ENCODE data around the gene BAZ1B. TPM values are rescaled to one million over a fixed set of nuclear protein-coding genes. Genes with fewer than 3 reads are reported as not detected.

The BAZ1B gene, protein sequence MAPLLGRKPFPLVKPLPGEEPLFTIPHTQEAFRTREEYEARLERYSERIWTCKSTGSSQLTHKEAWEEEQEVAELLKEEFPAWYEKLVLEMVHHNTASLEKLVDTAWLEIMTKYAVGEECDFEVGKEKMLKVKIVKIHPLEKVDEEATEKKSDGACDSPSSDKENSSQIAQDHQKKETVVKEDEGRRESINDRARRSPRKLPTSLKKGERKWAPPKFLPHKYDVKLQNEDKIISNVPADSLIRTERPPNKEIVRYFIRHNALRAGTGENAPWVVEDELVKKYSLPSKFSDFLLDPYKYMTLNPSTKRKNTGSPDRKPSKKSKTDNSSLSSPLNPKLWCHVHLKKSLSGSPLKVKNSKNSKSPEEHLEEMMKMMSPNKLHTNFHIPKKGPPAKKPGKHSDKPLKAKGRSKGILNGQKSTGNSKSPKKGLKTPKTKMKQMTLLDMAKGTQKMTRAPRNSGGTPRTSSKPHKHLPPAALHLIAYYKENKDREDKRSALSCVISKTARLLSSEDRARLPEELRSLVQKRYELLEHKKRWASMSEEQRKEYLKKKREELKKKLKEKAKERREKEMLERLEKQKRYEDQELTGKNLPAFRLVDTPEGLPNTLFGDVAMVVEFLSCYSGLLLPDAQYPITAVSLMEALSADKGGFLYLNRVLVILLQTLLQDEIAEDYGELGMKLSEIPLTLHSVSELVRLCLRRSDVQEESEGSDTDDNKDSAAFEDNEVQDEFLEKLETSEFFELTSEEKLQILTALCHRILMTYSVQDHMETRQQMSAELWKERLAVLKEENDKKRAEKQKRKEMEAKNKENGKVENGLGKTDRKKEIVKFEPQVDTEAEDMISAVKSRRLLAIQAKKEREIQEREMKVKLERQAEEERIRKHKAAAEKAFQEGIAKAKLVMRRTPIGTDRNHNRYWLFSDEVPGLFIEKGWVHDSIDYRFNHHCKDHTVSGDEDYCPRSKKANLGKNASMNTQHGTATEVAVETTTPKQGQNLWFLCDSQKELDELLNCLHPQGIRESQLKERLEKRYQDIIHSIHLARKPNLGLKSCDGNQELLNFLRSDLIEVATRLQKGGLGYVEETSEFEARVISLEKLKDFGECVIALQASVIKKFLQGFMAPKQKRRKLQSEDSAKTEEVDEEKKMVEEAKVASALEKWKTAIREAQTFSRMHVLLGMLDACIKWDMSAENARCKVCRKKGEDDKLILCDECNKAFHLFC (N-terminal part only)
- total RNA-seq (2021) (64.9 to 66.5 TPM (median 66.3 TPM) in 3 replicates), Bru-seq, nascent RNA (percentile 90 among the genes with signal in this experiment)
- long read RNA-seq, experiment 1, full-length matches to known transcripts: 16 of 50 reads
- long read RNA-seq, experiment 1, partial matches to known transcripts: 21 of 50 reads
- long read RNA-seq, experiment 1, other reads (novel, unspliced or antisense): 13 of 50 reads
- long read RNA-seq, experiment 2, full-length matches to known transcripts: 7 of 84 reads
- long read RNA-seq, experiment 2, partial matches to known transcripts: 20 of 84 reads
- long read RNA-seq, experiment 2, other reads (novel, unspliced or antisense): 57 of 84 reads
- long read RNA-seq, experiment 3, partial matches to known transcripts: 2 of 3 reads
- long read RNA-seq, experiment 3, other reads (novel, unspliced or antisense): 1 of 3 reads

DNA sequence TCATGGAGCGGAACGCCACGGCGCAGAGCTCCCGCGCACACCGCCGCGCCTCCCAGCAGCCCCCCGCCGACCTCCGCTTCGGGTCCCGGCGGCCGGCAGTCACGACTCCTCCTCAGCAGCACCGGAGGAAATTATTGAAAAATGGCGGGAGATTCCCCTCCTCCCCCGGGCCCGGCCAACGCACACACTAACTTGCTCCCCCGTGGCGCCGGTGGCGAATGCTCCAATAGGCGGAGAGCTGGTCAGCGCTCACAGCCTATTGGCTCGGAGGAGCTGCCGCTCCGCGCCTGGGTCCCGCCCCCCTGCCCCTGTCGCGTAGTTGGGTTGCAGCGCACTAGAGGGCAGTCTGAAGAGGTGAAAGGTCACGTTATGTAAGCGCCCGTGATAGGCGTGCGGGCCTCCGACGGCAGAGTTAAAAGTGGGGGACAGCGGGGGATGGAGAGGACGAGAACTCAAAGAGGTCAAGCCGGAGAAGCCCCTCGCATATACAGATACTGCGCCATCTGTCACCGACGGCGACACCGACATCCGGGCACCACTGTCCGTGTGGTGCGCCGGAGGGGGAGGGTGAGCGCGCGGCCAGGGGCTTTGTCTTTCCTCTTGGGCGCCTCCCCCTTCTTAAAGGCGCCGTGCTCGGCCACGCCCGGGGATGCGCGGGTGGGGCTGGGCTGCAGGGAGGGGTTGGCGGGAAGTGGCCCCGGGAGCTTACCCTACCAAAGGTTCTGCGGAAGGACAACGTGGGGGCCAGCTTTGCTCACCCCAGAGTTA, at the start of gene BAZ1B:
Gene BAZ1B, minus strand, starts transcription at position 189 of the 768 bp plus-strand sequence. CDS start 360 bp downstream, outside the sequence.
- DNase-seq (ENCODE audit: low spot score): peak; percentile 99
- CTCF ChIA-PET: interaction anchor here (0.6 to 2.5 kb wide), 7 partner anchors 34 to 394 kb away, joined by 3 to 13 read pairs (median 6); partner anchors contain the start of gene TBL2
- peak; percentile 95 for ATAC-seq
- Mint-ChIP-seq H3K9me3 (no peaks in the 10 kb centered on the region), H3K4me1 (peaks cover 36% of the 10 kb centered on the region), H3K36me3 (peaks cover 30% of the 10 kb centered on the region), H3K27ac (peak within 1 kb of the TSS; percentile 98), H3K4me3 (peak within 1 kb of the TSS; percentile 83), H3K27me3 (ENCODE audit: low read depth) (no peaks in the 10 kb centered on the region)
- POLR2A ChIA-PET: interaction anchor here (0.6 to 2.6 kb wide), 8 partner anchors 10 to 928 kb away, joined by 3 to 14 read pairs (median 5); partner anchors contain the start of genes BCL7B and TBL2
- TF ChIP-seq ATF1 (CRISPR knock-in tag; IDR thresholded peaks at IDR 0.05) (no peak), SP1 (CRISPR knock-in tag; conservative IDR thresholded peaks at IDR 0.05) (peak; percentile 84), PREB (CRISPR knock-in tag; IDR thresholded peaks at IDR 0.05; ENCODE audit: borderline replicate concordance) (no peak), ERG (CRISPR knock-in tag; IDR thresholded peaks at IDR 0.05) (no peak), NFE2L1 (CRISPR knock-in tag; IDR thresholded peaks at IDR 0.05) (peak; percentile 36; the same call in 1 of the 2 replicates), CDX4 (CRISPR knock-in tag; IDR thresholded peaks at IDR 0.05; ENCODE audit: borderline replicate concordance) (no peak), ZNF138 (CRISPR knock-in tag; conservative IDR thresholded peaks at IDR 0.05) (no peak), MXD4 (CRISPR knock-in tag; IDR thresholded peaks at IDR 0.05; ENCODE audit: borderline replicate concordance) (no peak), ELF4 (CRISPR knock-in tag; IDR thresholded peaks at IDR 0.05; ENCODE audit: low read depth) (no peak), AR (CRISPR knock-in tag; IDR thresholded peaks at IDR 0.05) (no peak), JUN (CRISPR knock-in tag; IDR thresholded peaks at IDR 0.05) (no peak), NR3C1 (CRISPR knock-in tag; conservative IDR thresholded peaks at IDR 0.05; ENCODE audit: low read depth) (no peak), MLX (CRISPR knock-in tag; IDR thresholded peaks at IDR 0.05) (no peak), GRHL2 (CRISPR knock-in tag; IDR thresholded peaks at IDR 0.05; ENCODE audit: insufficient replicate concordance, severe bottlenecking) (no peak), SMAD3 (CRISPR knock-in tag; IDR thresholded peaks at IDR 0.05; ENCODE audit: borderline replicate concordance) (peak; percentile 9; the same call in 1 of the 2 replicates)
- TF ChIP-seq, protein P1, sequence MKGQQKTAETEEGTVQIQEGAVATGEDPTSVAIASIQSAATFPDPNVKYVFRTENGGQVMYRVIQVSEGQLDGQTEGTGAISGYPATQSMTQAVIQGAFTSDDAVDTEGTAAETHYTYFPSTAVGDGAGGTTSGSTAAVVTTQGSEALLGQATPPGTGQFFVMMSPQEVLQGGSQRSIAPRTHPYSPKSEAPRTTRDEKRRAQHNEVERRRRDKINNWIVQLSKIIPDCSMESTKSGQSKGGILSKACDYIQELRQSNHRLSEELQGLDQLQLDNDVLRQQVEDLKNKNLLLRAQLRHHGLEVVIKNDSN (CRISPR knock-in tag; IDR thresholded peaks at IDR 0.05): peak; percentile 44; the same call in 1 of the 2 replicates
- TF ChIP-seq, protein P2, sequence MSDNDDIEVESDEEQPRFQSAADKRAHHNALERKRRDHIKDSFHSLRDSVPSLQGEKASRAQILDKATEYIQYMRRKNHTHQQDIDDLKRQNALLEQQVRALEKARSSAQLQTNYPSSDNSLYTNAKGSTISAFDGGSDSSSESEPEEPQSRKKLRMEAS (CRISPR knock-in tag; IDR thresholded peaks at IDR 0.05): peak; percentile 91
- TF ChIP-seq, protein P3, sequence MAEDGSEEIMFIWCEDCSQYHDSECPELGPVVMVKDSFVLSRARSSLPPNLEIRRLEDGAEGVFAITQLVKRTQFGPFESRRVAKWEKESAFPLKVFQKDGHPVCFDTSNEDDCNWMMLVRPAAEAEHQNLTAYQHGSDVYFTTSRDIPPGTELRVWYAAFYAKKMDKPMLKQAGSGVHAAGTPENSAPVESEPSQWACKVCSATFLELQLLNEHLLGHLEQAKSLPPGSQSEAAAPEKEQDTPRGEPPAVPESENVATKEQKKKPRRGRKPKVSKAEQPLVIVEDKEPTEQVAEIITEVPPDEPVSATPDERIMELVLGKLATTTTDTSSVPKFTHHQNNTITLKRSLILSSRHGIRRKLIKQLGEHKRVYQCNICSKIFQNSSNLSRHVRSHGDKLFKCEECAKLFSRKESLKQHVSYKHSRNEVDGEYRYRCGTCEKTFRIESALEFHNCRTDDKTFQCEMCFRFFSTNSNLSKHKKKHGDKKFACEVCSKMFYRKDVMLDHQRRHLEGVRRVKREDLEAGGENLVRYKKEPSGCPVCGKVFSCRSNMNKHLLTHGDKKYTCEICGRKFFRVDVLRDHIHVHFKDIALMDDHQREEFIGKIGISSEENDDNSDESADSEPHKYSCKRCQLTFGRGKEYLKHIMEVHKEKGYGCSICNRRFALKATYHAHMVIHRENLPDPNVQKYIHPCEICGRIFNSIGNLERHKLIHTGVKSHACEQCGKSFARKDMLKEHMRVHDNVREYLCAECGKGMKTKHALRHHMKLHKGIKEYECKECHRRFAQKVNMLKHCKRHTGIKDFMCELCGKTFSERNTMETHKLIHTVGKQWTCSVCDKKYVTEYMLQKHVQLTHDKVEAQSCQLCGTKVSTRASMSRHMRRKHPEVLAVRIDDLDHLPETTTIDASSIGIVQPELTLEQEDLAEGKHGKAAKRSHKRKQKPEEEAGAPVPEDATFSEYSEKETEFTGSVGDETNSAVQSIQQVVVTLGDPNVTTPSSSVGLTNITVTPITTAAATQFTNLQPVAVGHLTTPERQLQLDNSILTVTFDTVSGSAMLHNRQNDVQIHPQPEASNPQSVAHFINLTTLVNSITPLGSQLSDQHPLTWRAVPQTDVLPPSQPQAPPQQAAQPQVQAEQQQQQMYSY (CRISPR knock-in tag; IDR thresholded peaks at IDR 0.05): no peak

Data from WTC11 (cell line).